Loucy (cell line): ENCODE measurements around the gene PORCN.

Experiments
- H2AFZ ChIP-seq: fragments of 200-600 bp; sonication (generic); 2 replicates; pipeline ENCODE4 v1.6.0; 2016; ENCODE audit warnings: antibody characterized with exemption, mild to moderate bottlenecking, low read length, moderate library complexity
- H3F3A ChIP-seq: fragments of 200-600 bp; 2 replicates; pipeline ENCODE4 v1.6.0; 2016; ENCODE audit warnings: antibody characterized with exemption, low read depth, mild to moderate bottlenecking
- H3K27me3 ChIP-seq: fragments of 200-600 bp; sonication (generic); 2 replicates; pipeline ENCODE4 v1.6.1; 2014; ENCODE audit warnings: low read length, mild to moderate bottlenecking; ENCODE audit not compliant: insufficient read depth, poor library complexity, severe bottlenecking
- H3K36me3 ChIP-seq: fragments of 200-600 bp; sonication (generic); 2 replicates; pipeline ENCODE4 v1.6.1; 2016; ENCODE audit warnings: low read length; ENCODE audit not compliant: insufficient read depth
- H3K4me1 ChIP-seq: fragments of 200-600 bp; sonication (generic); 2 replicates; pipeline ENCODE4 v1.5.1; 2014; ENCODE audit warnings: low read length, mild to moderate bottlenecking; ENCODE audit not compliant: insufficient read depth, poor library complexity, severe bottlenecking
- H3K4me2 ChIP-seq: fragments of 200-600 bp; sonication (generic); 2 replicates; pipeline ENCODE4 v1.6.0; 2014; ENCODE audit warnings: antibody characterized with exemption, low read length, low read depth, mild to moderate bottlenecking; ENCODE audit not compliant: poor library complexity, severe bottlenecking
- H3K4me3 ChIP-seq: fragments of 200-600 bp; sonication (generic); 2 replicates; pipeline ENCODE4 v1.5.1; 2014; ENCODE audit warnings: low read length, mild to moderate bottlenecking, mixed read lengths; ENCODE audit not compliant: poor library complexity, severe bottlenecking
- H3K79me2 ChIP-seq: fragments of 200-600 bp; sonication (generic); 2 replicates; pipeline ENCODE4 v1.6.1; 2014; ENCODE audit warnings: low read length; ENCODE audit not compliant: insufficient read depth
- H3K9ac ChIP-seq: fragments of 200-600 bp; sonication (generic); 2 replicates; pipeline ENCODE4 v1.6.0; 2014; ENCODE audit warnings: mild to moderate bottlenecking, low read depth, low read length, moderate library complexity; ENCODE audit not compliant: poor library complexity, severe bottlenecking
- H3K9me2 ChIP-seq: fragments of 200-600 bp; sonication (generic); replicated peaks from 2 replicates; pipeline ENCODE4 v1.6.1; 2016; ENCODE audit warnings: low read depth, low read length, mixed read lengths
- H3K9me3 ChIP-seq: fragments of 200-600 bp; sonication (generic); 2 replicates; pipeline ENCODE4 v1.6.1; 2014; ENCODE audit warnings: mild to moderate bottlenecking, antibody characterized with exemption, low read length, low read depth; ENCODE audit not compliant: insufficient read depth
- H4K20me1 ChIP-seq: fragments of 200-600 bp; sonication (generic); 2 replicates; pipeline ENCODE4 v1.6.0; 2014; ENCODE audit warnings: antibody characterized with exemption, low read length, mild to moderate bottlenecking; ENCODE audit not compliant: insufficient read depth, poor library complexity, severe bottlenecking
- CTCF ChIP-seq: fragments of 200-600 bp; sonication (generic); conservative IDR thresholded peaks from 2 replicates; pipeline ENCODE4 v1.5.1; 2014; ENCODE audit warnings: mild to moderate bottlenecking, antibody characterized with exemption, low read length
- EZH2phosphoT487 ChIP-seq: fragments of 200-600 bp; IDR thresholded peaks from 2 replicates; pipeline ENCODE4 v1.6.1; 2018; ENCODE audit warnings: antibody characterized with exemption, mild to moderate bottlenecking, moderate library complexity, borderline replicate concordance

PORCN gene

GRCh38 chrX:48508400-48509244 is at the start of gene PORCN:
Gene PORCN (plus strand): TSS chrX:48508992. CDS start chrX:48509821, 829 bp downstream.
- TF ChIP-seq EZH2phosphoT487 (no peak), CTCF (no peak)
- peak within 1 kb of the TSS; percentile 81 for H3K4me2 ChIP-seq
- no peaks in the 10 kb centered on the region for H3K9me3 ChIP-seq
- H3K9ac ChIP-seq, result peak within 1 kb of the TSS; percentile 80
- H3K4me1 ChIP-seq, result peaks cover 4% of the 10 kb centered on the region
- no peaks in the 10 kb centered on the region for H3K9me2 ChIP-seq
- H3K79me2 ChIP-seq, result no peaks in the 10 kb centered on the region
- H3F3A ChIP-seq, result no peaks in the 10 kb centered on the region
- H2AFZ ChIP-seq, result peak within 1 kb of the TSS; percentile 96
- no peaks in the 10 kb centered on the region for H3K27me3 ChIP-seq
- H3K36me3 ChIP-seq, result no peaks in the 10 kb centered on the region
- H3K4me3 ChIP-seq, result peak within 1 kb of the TSS; percentile 77
- no peaks in the 10 kb centered on the region for H4K20me1 ChIP-seq

- Histone ChIP-seq H4K20me1 (no peaks in the 10 kb centered on the region), H3K4me3 (no peak overlapping the region), H3K9ac (no peak overlapping the region), H3K4me2 (no peak overlapping the region), H3K27me3 (no peaks in the 10 kb centered on the region), H3K4me1 (no peaks in the 10 kb centered on the region), H3K9me2 (no peaks in the 10 kb centered on the region), H3K79me2 (no peaks in the 10 kb centered on the region), H3K9me3 (no peaks in the 10 kb centered on the region), H3K36me3 (no peaks in the 10 kb centered on the region; the same call in 1 of the 2 replicates), H3F3A (no peaks in the 10 kb centered on the region), H2AFZ (no peak overlapping the region)
- TF ChIP-seq CTCF, result no peak
- no peak for TF ChIP-seq EZH2phosphoT487
These were observed 49.3 kb upstream of the PORCN start for GRCh38 chrX:48459483-48459882.

GRCh38 chrX:48460031-48460430 is 48.8 kb upstream of the PORCN start:
- Histone ChIP-seq H3K79me2 (no peaks in the 10 kb centered on the region), H3K36me3 (no peaks in the 10 kb centered on the region; the same call in 1 of the 2 replicates), H3K9me3 (no peaks in the 10 kb centered on the region), H3K9me2 (no peaks in the 10 kb centered on the region), H3F3A (no peaks in the 10 kb centered on the region), H3K4me2 (no peak overlapping the region), H4K20me1 (no peaks in the 10 kb centered on the region), H2AFZ (no peak overlapping the region), H3K4me1 (no peaks in the 10 kb centered on the region), H3K9ac (no peak overlapping the region), H3K4me3 (no peak overlapping the region), H3K27me3 (no peaks in the 10 kb centered on the region)
- TF ChIP-seq EZH2phosphoT487 (no peak), CTCF (no peak)
